Measurements from ENCODE around the gene ZNF428.

ZNF428 gene

GRCh38 chr19:43574424-43575155 is 44.8 kb downstream of the ZNF428 start:
- Histone ChIP-seq H2AFZ (ENCODE audit: low read depth, low read length, severe bottlenecking) (peak overlapping the region; percentile 83), H3K4me3 (ENCODE audit: insufficient read depth, low read length, poor library complexity, severe bottlenecking) (peak overlapping the region; percentile 98), H3K27me3 (ENCODE audit: low read length) (no peaks in the 10 kb centered on the region), H4K20me1 (ENCODE audit: low read depth, low read length) (no peaks in the 10 kb centered on the region), H3K4me2 (ENCODE audit: low read depth, low read length, poor library complexity, severe bottlenecking) (peak overlapping the region; percentile 80), H3K9ac (ENCODE audit: low read length) (peak overlapping the region; percentile 96), H3K9me3 (ENCODE audit: insufficient read depth, low read length) (no peaks in the 10 kb centered on the region), H3K36me3 (ENCODE audit: low read length) (no peaks in the 10 kb centered on the region), H3K9me2 (replicated peaks; ENCODE audit: insufficient read depth, low read length) (no peaks in the 10 kb centered on the region), H3K27ac (ENCODE audit: low read depth, low read length) (no peak overlapping the region; the same call in 1 of the 2 replicates), H3F3A (ENCODE audit: insufficient read depth) (no peaks in the 10 kb centered on the region), H3K79me2 (ENCODE audit: insufficient read depth, low read length) (peaks cover 10% of the 10 kb centered on the region; the same call in 1 of the 2 replicates)
- no peak for TF ChIP-seq EZH2phosphoT487 (conservative IDR thresholded peaks at IDR 0.05; ENCODE audit: low read length)
- no peak for TF ChIP-seq CTCF (IDR thresholded peaks at IDR 0.05; ENCODE audit: insufficient read depth, low read length, poor library complexity, severe bottlenecking)

GRCh38 chr19:43572171-43572588 is 47.2 kb downstream of the ZNF428 start:
- TF ChIP-seq EZH2phosphoT487 (conservative IDR thresholded peaks at IDR 0.05; ENCODE audit: low read length) (no peak), CTCF (IDR thresholded peaks at IDR 0.05; ENCODE audit: insufficient read depth, low read length, poor library complexity, severe bottlenecking) (no peak)
- Histone ChIP-seq H2AFZ (ENCODE audit: low read depth, low read length, severe bottlenecking) (no peak overlapping the region), H3K79me2 (ENCODE audit: insufficient read depth, low read length) (peaks cover 11% of the 10 kb centered on the region; the same call in 1 of the 2 replicates), H3F3A (ENCODE audit: insufficient read depth) (no peaks in the 10 kb centered on the region), H3K9ac (ENCODE audit: low read length) (no peak overlapping the region), H3K4me2 (ENCODE audit: low read depth, low read length, poor library complexity, severe bottlenecking) (no peak overlapping the region), H3K9me2 (replicated peaks; ENCODE audit: insufficient read depth, low read length) (no peaks in the 10 kb centered on the region), H3K4me3 (ENCODE audit: insufficient read depth, low read length, poor library complexity, severe bottlenecking) (no peak overlapping the region), H3K36me3 (ENCODE audit: low read length) (no peaks in the 10 kb centered on the region), H3K27ac (ENCODE audit: low read depth, low read length) (no peak overlapping the region), H4K20me1 (ENCODE audit: low read depth, low read length) (no peaks in the 10 kb centered on the region), H3K9me3 (ENCODE audit: insufficient read depth, low read length) (no peaks in the 10 kb centered on the region), H3K27me3 (ENCODE audit: low read length) (no peaks in the 10 kb centered on the region)

- no peak overlapping the region for H2AFZ ChIP-seq (ENCODE audit: low read depth, low read length, severe bottlenecking)
- TF ChIP-seq EZH2phosphoT487 (conservative IDR thresholded peaks at IDR 0.05; ENCODE audit: low read length), result no peak
- no peak for TF ChIP-seq CTCF (IDR thresholded peaks at IDR 0.05; ENCODE audit: insufficient read depth, low read length, poor library complexity, severe bottlenecking)
- no peaks in the 10 kb centered on the region for H3K9me2 ChIP-seq (replicated peaks; ENCODE audit: insufficient read depth, low read length)
- no peaks in the 10 kb centered on the region for H3K36me3 ChIP-seq (ENCODE audit: low read length)
- H3K27ac ChIP-seq (ENCODE audit: low read depth, low read length), result no peak overlapping the region
- H4K20me1 ChIP-seq (ENCODE audit: low read depth, low read length), result no peaks in the 10 kb centered on the region
- H3K9me3 ChIP-seq (ENCODE audit: insufficient read depth, low read length), result no peaks in the 10 kb centered on the region
- H3K27me3 ChIP-seq (ENCODE audit: low read length), result no peaks in the 10 kb centered on the region
- H3F3A ChIP-seq (ENCODE audit: insufficient read depth), result no peaks in the 10 kb centered on the region
- no peak overlapping the region for H3K9ac ChIP-seq (ENCODE audit: low read length)
- no peak overlapping the region for H3K4me3 ChIP-seq (ENCODE audit: insufficient read depth, low read length, poor library complexity, severe bottlenecking)
- no peak overlapping the region for H3K4me2 ChIP-seq (ENCODE audit: low read depth, low read length, poor library complexity, severe bottlenecking)
- peaks cover 14% of the 10 kb centered on the region; the same call in 1 of the 2 replicates for H3K79me2 ChIP-seq (ENCODE audit: insufficient read depth, low read length)
Observed at GRCh38 chr19:43570174-43570791, 49.1 kb downstream of the ZNF428 start.
